GM23248 (cell line): ENCODE measurements around the gene PSORS1C1.

ENCODE experiments used
- EZH2 ChIP-seq: fragments of 200-600 bp; sonication (generic); IDR thresholded peaks from 2 replicates; pipeline ENCODE4 v1.6.1; 2018; ENCODE audit warnings: antibody characterized with exemption, mild to moderate bottlenecking; ENCODE audit not compliant: insufficient read depth, poor library complexity, severe bottlenecking
- EZH2phosphoT487 ChIP-seq: fragments of 200-600 bp; sonication (generic); IDR thresholded peaks from 2 replicates; pipeline ENCODE4 v1.6.1; 2018; ENCODE audit warnings: antibody characterized with exemption, moderate library complexity, mild to moderate bottlenecking, low read depth; ENCODE audit not compliant: insufficient read depth

- TF ChIP-seq EZH2phosphoT487 (no peak), EZH2 (no peak)
These were observed 57.6 kb downstream of the PSORS1C1 start for GRCh38 chr6:31171931-31172905.
